WTC11 (cell line): ENCODE measurements around the gene TENT4B. TPM values are rescaled to one million over a fixed set of nuclear protein-coding genes. Genes with fewer than 3 reads are reported as not detected.

Source experiments
- ATAC-seq: fragments of 200-7000 bp; cut with Tn5 transposase; 2 replicates; pipeline ENCODE4 v1.10.0; 2021; ENCODE audit warnings: mild to moderate bottlenecking, moderate library complexity
- CTCF ChIA-PET: fragments of 300-600 bp; sonication (Branson Sonifier 250); formaldehyde crosslinking; loops from one replicate; lab custom pipeline; 2021; ENCODE audit warnings: antibody characterized with exemption; lab: Charles Lee
- POLR2A ChIA-PET: fragments of 350-600 bp; sonication (Branson Sonifier 250); formaldehyde crosslinking; loops from one replicate; lab custom pipeline; 2021; ENCODE audit warnings: antibody characterized with exemption; lab: Charles Lee
- DNase-seq: peaks from one replicate; pipeline ENCODE4 v3.0.0; 2021; ENCODE audit warnings: low spot score
- H3K27ac Mint-ChIP-seq: 2 replicates; pipeline ENCODE4 v1.8.0; 2021; ENCODE audit warnings: mixed read lengths
- H3K27me3 Mint-ChIP-seq: 2 replicates; pipeline ENCODE4 v1.8.0; 2021; ENCODE audit warnings: low read depth, mild to moderate bottlenecking, moderate library complexity, mixed read lengths
- H3K36me3 Mint-ChIP-seq: 2 replicates; pipeline ENCODE4 v1.8.0; 2021; ENCODE audit warnings: mixed read lengths
- H3K4me1 Mint-ChIP-seq: 2 replicates; pipeline ENCODE4 v1.8.0; 2022; ENCODE audit warnings: mixed read lengths
- H3K4me3 Mint-ChIP-seq: 2 replicates; pipeline ENCODE4 v1.8.0; 2021; ENCODE audit warnings: mild to moderate bottlenecking, moderate library complexity, mixed read lengths
- H3K9me3 Mint-ChIP-seq: 2 replicates; pipeline ENCODE4 v1.8.0; 2021; ENCODE audit warnings: mixed read lengths
- CREM ChIP-seq: sonication (generic); formaldehyde crosslinking; IDR thresholded peaks from 2 replicates; pipeline ENCODE4 v1.8.1; 2022; ENCODE audit warnings: mild to moderate bottlenecking, missing genetic modification reagents, moderate library complexity
- CTCF ChIP-seq: fragments of 200-600 bp; IDR thresholded peaks from 2 replicates; pipeline ENCODE4 v1.8.0; 2022; ENCODE audit warnings: antibody characterized with exemption
- ETV6 ChIP-seq: sonication (generic); formaldehyde crosslinking; IDR thresholded peaks from 2 replicates; pipeline ENCODE4 v1.8.1; 2022; ENCODE audit warnings: mild to moderate bottlenecking, missing genetic modification reagents
- FOXP1 ChIP-seq: sonication (generic); formaldehyde crosslinking; IDR thresholded peaks from 2 replicates; pipeline ENCODE4 v1.8.0; 2022; ENCODE audit warnings: missing genetic modification reagents, mild to moderate bottlenecking, moderate library complexity, borderline replicate concordance
- GRHL2 ChIP-seq: fragments of 250-450 bp; sonication (Bioruptor Pico); IDR thresholded peaks from 2 replicates; pipeline ENCODE4 v1.8.0; 2022; ENCODE audit warnings: mild to moderate bottlenecking, moderate library complexity; ENCODE audit not compliant: insufficient replicate concordance, severe bottlenecking
- GTF2I ChIP-seq: fragments of 250-450 bp; sonication (Bioruptor Pico); conservative IDR thresholded peaks from 2 replicates; pipeline ENCODE4 v1.4.0; 2021; ENCODE audit warnings: mild to moderate bottlenecking
- HMGA2 ChIP-seq: fragments of 250-450 bp; sonication (Bioruptor Pico); IDR thresholded peaks from 2 replicates; pipeline ENCODE4 v1.4.0; 2021; ENCODE audit warnings: mild to moderate bottlenecking, moderate library complexity
- PREB ChIP-seq: sonication (generic); formaldehyde crosslinking; IDR thresholded peaks from 2 replicates; pipeline ENCODE4 v1.8.1; 2022; ENCODE audit warnings: mild to moderate bottlenecking, missing genetic modification reagents, moderate library complexity, borderline replicate concordance
- SOX15 ChIP-seq: fragments of 250-450 bp; sonication (Bioruptor Pico); IDR thresholded peaks from 2 replicates; pipeline ENCODE4 v1.9.0; 2021; ENCODE audit warnings: mild to moderate bottlenecking
- TCF7 ChIP-seq: sonication (generic); formaldehyde crosslinking; IDR thresholded peaks from 2 replicates; pipeline ENCODE4 v1.8.0; 2022; ENCODE audit warnings: mild to moderate bottlenecking, low read depth, missing genetic modification reagents, moderate library complexity
- TEAD1 ChIP-seq: sonication (generic); formaldehyde crosslinking; IDR thresholded peaks from 2 replicates; pipeline ENCODE4 v1.8.0; 2022; ENCODE audit warnings: mild to moderate bottlenecking, missing genetic modification reagents
- ZMAT4 ChIP-seq: fragments of 250-450 bp; sonication (Bioruptor Pico); IDR thresholded peaks from 2 replicates; pipeline ENCODE4 v1.9.0; 2021; ENCODE audit warnings: mild to moderate bottlenecking
- ZNF121 ChIP-seq: sonication (generic); formaldehyde crosslinking; IDR thresholded peaks from 2 replicates; pipeline ENCODE4 v1.8.0; 2023; ENCODE audit warnings: missing genetic modification reagents
- ZNF138 ChIP-seq: sonication (generic); formaldehyde crosslinking; conservative IDR thresholded peaks from 2 replicates; pipeline ENCODE4 v1.8.1; 2022; ENCODE audit warnings: mild to moderate bottlenecking, moderate library complexity, missing genetic modification reagents
- ZNF416 ChIP-seq: fragments of 250-450 bp; sonication (Bioruptor Pico); IDR thresholded peaks from 2 replicates; pipeline ENCODE4 v1.9.0; 2021; ENCODE audit warnings: mild to moderate bottlenecking, inconsistent platforms
- ZNF512 ChIP-seq: sonication (generic); formaldehyde crosslinking; IDR thresholded peaks from 2 replicates; pipeline ENCODE4 v1.8.1; 2022; ENCODE audit warnings: missing genetic modification reagents, borderline replicate concordance
- total RNA-seq: library from RNA; stranded (reverse); gene quantifications from 3 replicates; pipeline ENCODE4 v1.2.3, GENCODE V29; 2021
- TF ChIP-seq, protein P1 (sequence below): sonication (generic); formaldehyde crosslinking; IDR thresholded peaks from 2 replicates; pipeline ENCODE4 v1.8.0; 2023; ENCODE audit warnings: mild to moderate bottlenecking, missing genetic modification reagents
- TF ChIP-seq, protein P2 (sequence below): sonication (generic); formaldehyde crosslinking; IDR thresholded peaks from 2 replicates; pipeline ENCODE4 v1.8.1; 2022; ENCODE audit warnings: low read depth, mild to moderate bottlenecking, moderate library complexity, missing genetic modification reagents, borderline replicate concordance
- TF ChIP-seq, protein P3 (sequence below): sonication (generic); formaldehyde crosslinking; IDR thresholded peaks from 2 replicates; pipeline ENCODE4 v1.8.0; 2023; ENCODE audit warnings: missing genetic modification reagents
- TF ChIP-seq, protein P4 (sequence below): sonication (generic); formaldehyde crosslinking; IDR thresholded peaks from 2 replicates; pipeline ENCODE4 v1.8.1; 2022; ENCODE audit warnings: low read depth, missing genetic modification reagents, borderline replicate concordance

The TENT4B gene
- total RNA-seq, 1 experiment from 2014 or later, result 14.3 TPM

DNA sequence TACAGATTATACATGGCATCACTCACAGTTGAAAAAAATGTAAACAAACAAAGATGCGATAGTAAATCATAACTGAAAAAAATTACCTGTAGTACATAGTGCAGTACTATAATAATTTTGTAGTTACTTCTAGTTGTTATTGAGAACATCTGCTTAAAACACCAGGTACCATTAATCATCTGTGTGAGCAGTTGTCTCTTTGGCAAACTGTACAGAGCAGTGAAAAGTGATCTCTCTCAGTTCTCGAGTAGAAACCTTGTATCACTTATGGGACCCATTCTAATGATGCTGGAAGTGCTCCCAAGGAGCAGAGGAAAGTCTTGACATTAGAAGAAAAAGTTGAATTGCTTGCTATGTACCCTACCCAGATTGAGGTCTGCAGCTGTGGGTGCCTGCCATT is 8.9 kb upstream of the TENT4B start (continued):
- no peak for TF ChIP-seq CTCF
- no peak for TF ChIP-seq TEAD1
- TF ChIP-seq, protein P1, sequence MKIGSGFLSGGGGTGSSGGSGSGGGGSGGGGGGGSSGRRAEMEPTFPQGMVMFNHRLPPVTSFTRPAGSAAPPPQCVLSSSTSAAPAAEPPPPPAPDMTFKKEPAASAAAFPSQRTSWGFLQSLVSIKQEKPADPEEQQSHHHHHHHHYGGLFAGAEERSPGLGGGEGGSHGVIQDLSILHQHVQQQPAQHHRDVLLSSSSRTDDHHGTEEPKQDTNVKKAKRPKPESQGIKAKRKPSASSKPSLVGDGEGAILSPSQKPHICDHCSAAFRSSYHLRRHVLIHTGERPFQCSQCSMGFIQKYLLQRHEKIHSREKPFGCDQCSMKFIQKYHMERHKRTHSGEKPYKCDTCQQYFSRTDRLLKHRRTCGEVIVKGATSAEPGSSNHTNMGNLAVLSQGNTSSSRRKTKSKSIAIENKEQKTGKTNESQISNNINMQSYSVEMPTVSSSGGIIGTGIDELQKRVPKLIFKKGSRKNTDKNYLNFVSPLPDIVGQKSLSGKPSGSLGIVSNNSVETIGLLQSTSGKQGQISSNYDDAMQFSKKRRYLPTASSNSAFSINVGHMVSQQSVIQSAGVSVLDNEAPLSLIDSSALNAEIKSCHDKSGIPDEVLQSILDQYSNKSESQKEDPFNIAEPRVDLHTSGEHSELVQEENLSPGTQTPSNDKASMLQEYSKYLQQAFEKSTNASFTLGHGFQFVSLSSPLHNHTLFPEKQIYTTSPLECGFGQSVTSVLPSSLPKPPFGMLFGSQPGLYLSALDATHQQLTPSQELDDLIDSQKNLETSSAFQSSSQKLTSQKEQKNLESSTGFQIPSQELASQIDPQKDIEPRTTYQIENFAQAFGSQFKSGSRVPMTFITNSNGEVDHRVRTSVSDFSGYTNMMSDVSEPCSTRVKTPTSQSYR (CRISPR knock-in tag), result no peak
- TF ChIP-seq, all 79 proteins: peak for 0

- CTCF ChIA-PET, result interaction anchor here (1.3 to 1.8 kb wide), 5 partner anchors 10 to 189 kb away, joined by 3 to 6 read pairs (median 6); partner anchors contain the start of gene CNEP1R1
- peak overlapping the region; percentile 75; the same call in 1 of the 2 replicates for H3K27ac Mint-ChIP-seq
- TF ChIP-seq ZNF512 (CRISPR knock-in tag), result no peak
- no peak for TF ChIP-seq SOX15 (CRISPR knock-in tag)
- ATAC-seq (no peak), DNase-seq (no peak)
- peaks cover 7% of the 10 kb centered on the region for H3K4me1 Mint-ChIP-seq
- H3K36me3 Mint-ChIP-seq, result no peaks in the 10 kb centered on the region
- no peaks in the 10 kb centered on the region for H3K9me3 Mint-ChIP-seq
- POLR2A ChIA-PET, result interaction anchor here (0.8 kb wide), 1 partner anchor 34 kb away, joined by 6 read pairs; no protein-coding TSS in a partner anchor
- H3K27me3 Mint-ChIP-seq, result peaks cover 2% of the 10 kb centered on the region; the same call in 1 of the 2 replicates
- no peak overlapping the region for H3K4me3 Mint-ChIP-seq
Observed at GRCh38 chr16:50146479-50147435, 6.3 kb upstream of the TENT4B start.

- DNase-seq, result no peak
- ChIA-PET CTCF (interaction anchor here (1.3 to 1.4 kb wide), 2 partner anchors 59 to 126 kb away, joined by 6 to 12 read pairs; partner anchors contain the start of gene CNEP1R1), POLR2A (interaction anchor here (0.6 kb wide), 1 partner anchor 59 kb away, joined by 3 read pairs; no protein-coding TSS in a partner anchor)
- no peak for ATAC-seq
- H3K4me1 Mint-ChIP-seq, result peaks cover 27% of the 10 kb centered on the region
- H3K27me3 Mint-ChIP-seq, result peaks cover 3% of the 10 kb centered on the region; the same call in 1 of the 2 replicates
- no peak overlapping the region for H3K27ac Mint-ChIP-seq
- H3K36me3 Mint-ChIP-seq, result no peaks in the 10 kb centered on the region
- H3K9me3 Mint-ChIP-seq, result no peaks in the 10 kb centered on the region
- H3K4me3 Mint-ChIP-seq, result peak overlapping the region; percentile 86
- TF ChIP-seq GRHL2 (CRISPR knock-in tag), result no peak
- TF ChIP-seq, protein P2, sequence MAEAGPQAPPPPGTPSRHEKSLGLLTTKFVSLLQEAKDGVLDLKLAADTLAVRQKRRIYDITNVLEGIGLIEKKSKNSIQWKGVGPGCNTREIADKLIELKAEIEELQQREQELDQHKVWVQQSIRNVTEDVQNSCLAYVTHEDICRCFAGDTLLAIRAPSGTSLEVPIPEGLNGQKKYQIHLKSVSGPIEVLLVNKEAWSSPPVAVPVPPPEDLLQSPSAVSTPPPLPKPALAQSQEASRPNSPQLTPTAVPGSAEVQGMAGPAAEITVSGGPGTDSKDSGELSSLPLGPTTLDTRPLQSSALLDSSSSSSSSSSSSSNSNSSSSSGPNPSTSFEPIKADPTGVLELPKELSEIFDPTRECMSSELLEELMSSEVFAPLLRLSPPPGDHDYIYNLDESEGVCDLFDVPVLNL (CRISPR knock-in tag), result no peak
- TF ChIP-seq PREB (CRISPR knock-in tag), result no peak
- no peak for TF ChIP-seq CREM (CRISPR knock-in tag)
- TF ChIP-seq ZMAT4 (CRISPR knock-in tag), result no peak
- TF ChIP-seq FOXP1 (CRISPR knock-in tag), result no peak
- TF ChIP-seq, protein P3, sequence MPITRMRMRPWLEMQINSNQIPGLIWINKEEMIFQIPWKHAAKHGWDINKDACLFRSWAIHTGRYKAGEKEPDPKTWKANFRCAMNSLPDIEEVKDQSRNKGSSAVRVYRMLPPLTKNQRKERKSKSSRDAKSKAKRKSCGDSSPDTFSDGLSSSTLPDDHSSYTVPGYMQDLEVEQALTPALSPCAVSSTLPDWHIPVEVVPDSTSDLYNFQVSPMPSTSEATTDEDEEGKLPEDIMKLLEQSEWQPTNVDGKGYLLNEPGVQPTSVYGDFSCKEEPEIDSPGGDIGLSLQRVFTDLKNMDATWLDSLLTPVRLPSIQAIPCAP (CRISPR knock-in tag), result no peak
- TF ChIP-seq GTF2I (CRISPR knock-in tag), result no peak
- no peak for TF ChIP-seq ZNF138 (CRISPR knock-in tag)
- TF ChIP-seq ZNF121 (CRISPR knock-in tag), result no peak
- no peak for TF ChIP-seq TCF7 (CRISPR knock-in tag)
- no peak for TF ChIP-seq ZNF416
- TF ChIP-seq ETV6 (CRISPR knock-in tag), result no peak
- TF ChIP-seq, protein P4, sequence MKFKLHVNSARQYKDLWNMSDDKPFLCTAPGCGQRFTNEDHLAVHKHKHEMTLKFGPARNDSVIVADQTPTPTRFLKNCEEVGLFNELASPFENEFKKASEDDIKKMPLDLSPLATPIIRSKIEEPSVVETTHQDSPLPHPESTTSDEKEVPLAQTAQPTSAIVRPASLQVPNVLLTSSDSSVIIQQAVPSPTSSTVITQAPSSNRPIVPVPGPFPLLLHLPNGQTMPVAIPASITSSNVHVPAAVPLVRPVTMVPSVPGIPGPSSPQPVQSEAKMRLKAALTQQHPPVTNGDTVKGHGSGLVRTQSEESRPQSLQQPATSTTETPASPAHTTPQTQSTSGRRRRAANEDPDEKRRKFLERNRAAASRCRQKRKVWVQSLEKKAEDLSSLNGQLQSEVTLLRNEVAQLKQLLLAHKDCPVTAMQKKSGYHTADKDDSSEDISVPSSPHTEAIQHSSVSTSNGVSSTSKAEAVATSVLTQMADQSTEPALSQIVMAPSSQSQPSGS (CRISPR knock-in tag), result no peak
- TF ChIP-seq HMGA2, result no peak
Observed at GRCh38 chr16:50151322-50151721, 1.8 kb upstream of the TENT4B start.
